ENCODE measurements around the gene TAS2R41. TPM values are rescaled to one million over a fixed set of nuclear protein-coding genes. Genes with fewer than 3 reads are reported as not detected.

The TAS2R41 gene
- total and polyA plus RNA-seq, 2 of the 13 experiments (the other 11 are each of a cell fraction or from before 2014, with no cell fraction given): not detected

DNA sequence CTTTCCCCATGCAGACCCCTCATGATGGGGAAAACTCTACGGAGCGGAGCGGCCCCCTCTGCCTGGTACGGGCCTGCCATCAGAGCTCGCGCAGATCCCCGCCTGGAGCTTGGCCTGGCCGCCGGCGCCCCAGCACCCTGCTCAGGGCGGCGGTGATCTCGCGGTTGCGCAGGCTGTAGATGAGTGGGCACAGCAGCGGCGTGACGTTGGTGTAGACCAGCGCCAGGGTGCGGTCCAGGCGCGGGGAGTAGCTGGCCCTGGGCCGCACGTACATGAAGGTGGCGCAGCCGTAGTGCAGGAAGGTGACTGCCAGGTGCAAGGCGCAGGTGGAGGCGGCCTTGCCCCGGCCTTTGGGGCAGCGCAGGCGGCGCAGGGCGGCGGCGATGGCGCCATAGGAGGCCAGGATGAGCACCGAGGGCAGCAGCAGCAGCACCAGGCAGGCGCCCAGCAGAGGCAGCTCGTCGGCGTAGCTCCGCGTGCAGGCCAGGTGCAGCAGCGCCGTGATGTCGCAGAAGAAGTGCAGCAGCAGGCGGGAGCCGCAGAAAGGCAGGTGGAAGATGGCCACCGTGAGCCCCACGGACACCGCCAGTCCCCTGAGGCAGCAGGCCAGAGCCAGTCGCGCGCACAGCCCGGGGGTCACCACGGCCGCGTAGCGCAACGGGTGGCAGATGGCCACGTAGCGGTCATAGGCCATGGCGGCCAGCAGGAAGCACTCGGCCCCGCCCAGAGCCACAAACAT, 33.4 kb downstream of the TAS2R41 start (continued):
- no peak for TF ChIP-seq ZMYM3 (CRISPR knock-in tag; IDR thresholded peaks at IDR 0.05)

DNA sequence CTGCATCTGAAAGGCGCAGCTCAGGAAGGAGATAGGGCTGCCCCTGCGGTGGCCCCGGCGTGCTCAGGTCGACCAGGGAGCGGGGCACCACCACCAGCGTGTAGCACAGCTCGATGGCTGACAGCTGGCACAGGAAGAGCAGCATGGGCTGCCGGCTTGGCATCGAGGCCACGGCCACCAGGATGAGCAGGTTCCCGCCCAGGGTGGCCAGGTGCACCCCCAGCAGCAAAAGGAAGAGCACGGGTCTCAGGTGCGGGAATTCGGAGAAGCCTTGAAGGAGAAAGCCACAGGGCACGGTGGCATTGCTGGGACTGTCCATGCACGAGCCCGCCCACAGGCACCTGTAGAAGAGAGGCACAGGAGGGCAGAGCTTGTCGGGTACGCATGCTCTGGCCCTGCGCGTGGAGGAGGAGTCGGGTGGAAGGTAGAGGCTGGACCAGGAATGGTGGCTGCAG, 33.9 kb downstream of the TAS2R41 start:
- Histone ChIP-seq H3K4me3 (replicated peaks in 1 of 3; ENCODE audit: insufficient read depth in 1 of 3, low read depth in 2 of 3, low read length in 3 of 3) (no peak overlapping the region), H3K79me2 (ENCODE audit: insufficient read depth, low read length) (no peaks in the 10 kb centered on the region), H4K20me1 (ENCODE audit: insufficient read depth, low read length) (no peaks in the 10 kb centered on the region), H3K4me1 (ENCODE audit: insufficient read depth, low read length) (no peaks in the 10 kb centered on the region), H2AFZ (ENCODE audit: low read length) (no peak overlapping the region), H3K36me3 (replicated peaks in 1 of 2; ENCODE audit: control insufficient read depth in 1 of 2, insufficient read depth in 2 of 2, low read length in 2 of 2) (no peaks in the 10 kb centered on the region), H3K9ac (ENCODE audit: insufficient read depth, low read depth, low read length) (no peak overlapping the region), H3K4me2 (ENCODE audit: low read depth, low read length) (no peak overlapping the region), H3K27ac (ENCODE audit: extremely low read length, insufficient read depth, low read length) (no peak overlapping the region), H3K9me3 (ENCODE audit: low read length) (no peaks in the 10 kb centered on the region), H3K27me3 (ENCODE audit: control insufficient read depth in 1 of 2, insufficient read depth in 2 of 2, low read length in 2 of 2) (peaks cover 0 to 4% of the 10 kb centered on the region in 2 experiments; a peak in 1 of 5 replicates)
- no peak for ATAC-seq
- ChIA-PET CTCF (ENCODE audit: low intra/inter-chr PET ratio, low total read pairs) (no interaction called here), POLR2A (no interaction called here)
- in situ Hi-C loops (cut with HindIII; ENCODE audit: extremely low pct_ligation_motif_present, low pct_unique_long_range_greater_than_20kb): no loop called here
- TF ChIP-seq, protein P1, sequence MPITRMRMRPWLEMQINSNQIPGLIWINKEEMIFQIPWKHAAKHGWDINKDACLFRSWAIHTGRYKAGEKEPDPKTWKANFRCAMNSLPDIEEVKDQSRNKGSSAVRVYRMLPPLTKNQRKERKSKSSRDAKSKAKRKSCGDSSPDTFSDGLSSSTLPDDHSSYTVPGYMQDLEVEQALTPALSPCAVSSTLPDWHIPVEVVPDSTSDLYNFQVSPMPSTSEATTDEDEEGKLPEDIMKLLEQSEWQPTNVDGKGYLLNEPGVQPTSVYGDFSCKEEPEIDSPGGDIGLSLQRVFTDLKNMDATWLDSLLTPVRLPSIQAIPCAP (CRISPR knock-in tag; IDR thresholded peaks at IDR 0.05; ENCODE audit: low read depth): no peak
- TF ChIP-seq THYN1 (CRISPR knock-in tag; IDR thresholded peaks at IDR 0.05; ENCODE audit: borderline replicate concordance, low read depth) (no peak), HHEX (CRISPR knock-in tag; IDR thresholded peaks at IDR 0.05) (no peak), MAFG (CRISPR knock-in tag; IDR thresholded peaks at IDR 0.05) (no peak), MTF1 (CRISPR knock-in tag; IDR thresholded peaks at IDR 0.05) (no peak), ARNTL (CRISPR knock-in tag; IDR thresholded peaks at IDR 0.05) (no peak), RFX1 (IDR thresholded peaks at IDR 0.05) (no peak)
- TF ChIP-seq, protein P2, sequence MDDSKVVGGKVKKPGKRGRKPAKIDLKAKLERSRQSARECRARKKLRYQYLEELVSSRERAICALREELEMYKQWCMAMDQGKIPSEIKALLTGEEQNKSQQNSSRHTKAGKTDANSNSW (CRISPR knock-in tag; IDR thresholded peaks at IDR 0.05; ENCODE audit: borderline replicate concordance): no peak
- TF ChIP-seq, protein P3, sequence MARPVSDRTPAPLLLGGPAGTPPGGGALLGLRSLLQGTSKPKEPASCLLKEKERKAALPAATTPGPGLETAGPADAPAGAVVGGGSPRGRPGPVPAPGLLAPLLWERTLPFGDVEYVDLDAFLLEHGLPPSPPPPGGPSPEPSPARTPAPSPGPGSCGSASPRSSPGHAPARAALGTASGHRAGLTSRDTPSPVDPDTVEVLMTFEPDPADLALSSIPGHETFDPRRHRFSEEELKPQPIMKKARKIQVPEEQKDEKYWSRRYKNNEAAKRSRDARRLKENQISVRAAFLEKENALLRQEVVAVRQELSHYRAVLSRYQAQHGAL (CRISPR knock-in tag; IDR thresholded peaks at IDR 0.05; ENCODE audit: not compliant biosample characterization): no peak
- TF ChIP-seq, protein P4, sequence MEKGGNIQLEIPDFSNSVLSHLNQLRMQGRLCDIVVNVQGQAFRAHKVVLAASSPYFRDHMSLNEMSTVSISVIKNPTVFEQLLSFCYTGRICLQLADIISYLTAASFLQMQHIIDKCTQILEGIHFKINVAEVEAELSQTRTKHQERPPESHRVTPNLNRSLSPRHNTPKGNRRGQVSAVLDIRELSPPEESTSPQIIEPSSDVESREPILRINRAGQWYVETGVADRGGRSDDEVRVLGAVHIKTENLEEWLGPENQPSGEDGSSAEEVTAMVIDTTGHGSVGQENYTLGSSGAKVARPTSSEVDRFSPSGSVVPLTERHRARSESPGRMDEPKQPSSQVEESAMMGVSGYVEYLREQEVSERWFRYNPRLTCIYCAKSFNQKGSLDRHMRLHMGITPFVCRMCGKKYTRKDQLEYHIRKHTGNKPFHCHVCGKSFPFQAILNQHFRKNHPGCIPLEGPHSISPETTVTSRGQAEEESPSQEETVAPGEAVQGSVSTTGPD (CRISPR knock-in tag; IDR thresholded peaks at IDR 0.05): no peak
- TF ChIP-seq, protein P5, sequence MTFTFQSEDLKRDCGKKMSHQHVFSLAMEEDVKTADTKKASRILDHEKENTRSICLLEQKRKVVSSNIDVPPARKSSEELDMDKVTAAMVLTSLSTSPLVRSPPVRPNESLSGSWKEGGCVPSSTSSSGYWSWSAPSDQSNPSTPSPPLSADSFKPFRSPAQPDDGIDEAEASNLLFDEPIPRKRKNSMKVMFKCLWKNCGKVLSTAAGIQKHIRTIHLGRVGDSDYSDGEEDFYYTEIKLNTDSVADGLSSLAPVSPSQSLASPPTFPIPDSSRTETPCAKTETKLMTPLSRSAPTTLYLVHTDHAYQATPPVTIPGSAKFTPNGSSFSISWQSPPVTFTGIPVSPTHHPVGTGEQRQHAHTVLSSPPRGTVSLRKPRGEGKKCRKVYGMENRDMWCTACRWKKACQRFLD (CRISPR knock-in tag; IDR thresholded peaks at IDR 0.05; ENCODE audit: borderline replicate concordance): no peak
- TF ChIP-seq, protein P6, sequence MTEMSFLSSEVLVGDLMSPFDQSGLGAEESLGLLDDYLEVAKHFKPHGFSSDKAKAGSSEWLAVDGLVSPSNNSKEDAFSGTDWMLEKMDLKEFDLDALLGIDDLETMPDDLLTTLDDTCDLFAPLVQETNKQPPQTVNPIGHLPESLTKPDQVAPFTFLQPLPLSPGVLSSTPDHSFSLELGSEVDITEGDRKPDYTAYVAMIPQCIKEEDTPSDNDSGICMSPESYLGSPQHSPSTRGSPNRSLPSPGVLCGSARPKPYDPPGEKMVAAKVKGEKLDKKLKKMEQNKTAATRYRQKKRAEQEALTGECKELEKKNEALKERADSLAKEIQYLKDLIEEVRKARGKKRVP (CRISPR knock-in tag; IDR thresholded peaks at IDR 0.05): no peak
- no TSS peak for BruUV-seq (replicated peaks)
- DNase-seq (ENCODE audit: low spot score): no peak
- intact Hi-C loops (cut with micrococcal nuclease; ENCODE audit: unreplicated experiment): no loop called here
- FAIRE-seq: no peak
- 47% methylated on average over 11 of the region's 23 CpGs for WGBS (ENCODE audit: low lambda C conversion rate)
